Epithelial cell of proximal tubule (primary cell): Measurements from ENCODE around the gene EIF3D. TPM values are rescaled to one million over a fixed set of nuclear protein-coding genes. Genes with fewer than 3 reads are reported as not detected.

ENCODE experiments used
- DNase-seq: peaks from one replicate; pipeline ENCODE4 v3.0.0-alpha.2; 2011; ENCODE audit warnings: low read depth
- H3K4me3 ChIP-seq: 2 replicates; pipeline ENCODE4 v1.5.1; 2011; ENCODE audit warnings: low read depth, mild to moderate bottlenecking, low read length
- total RNA-seq: library from RNA; depleted of rRNA; stranded (reverse); fragments of >200 nt; gene quantifications from 2 replicates; pipeline ENCODE4 v1.2.3, GENCODE V29; 2015
- TF ChIP-seq, protein P1 (sequence below): conservative IDR thresholded peaks from 2 replicates; pipeline ENCODE4 v1.5.1; 2012; ENCODE audit warnings: low read depth, mild to moderate bottlenecking, low read length

The EIF3D gene, protein sequence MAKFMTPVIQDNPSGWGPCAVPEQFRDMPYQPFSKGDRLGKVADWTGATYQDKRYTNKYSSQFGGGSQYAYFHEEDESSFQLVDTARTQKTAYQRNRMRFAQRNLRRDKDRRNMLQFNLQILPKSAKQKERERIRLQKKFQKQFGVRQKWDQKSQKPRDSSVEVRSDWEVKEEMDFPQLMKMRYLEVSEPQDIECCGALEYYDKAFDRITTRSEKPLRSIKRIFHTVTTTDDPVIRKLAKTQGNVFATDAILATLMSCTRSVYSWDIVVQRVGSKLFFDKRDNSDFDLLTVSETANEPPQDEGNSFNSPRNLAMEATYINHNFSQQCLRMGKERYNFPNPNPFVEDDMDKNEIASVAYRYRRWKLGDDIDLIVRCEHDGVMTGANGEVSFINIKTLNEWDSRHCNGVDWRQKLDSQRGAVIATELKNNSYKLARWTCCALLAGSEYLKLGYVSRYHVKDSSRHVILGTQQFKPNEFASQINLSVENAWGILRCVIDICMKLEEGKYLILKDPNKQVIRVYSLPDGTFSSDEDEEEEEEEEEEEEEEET
- total RNA-seq = 297 and 435 TPM in 2 replicates

DNA sequence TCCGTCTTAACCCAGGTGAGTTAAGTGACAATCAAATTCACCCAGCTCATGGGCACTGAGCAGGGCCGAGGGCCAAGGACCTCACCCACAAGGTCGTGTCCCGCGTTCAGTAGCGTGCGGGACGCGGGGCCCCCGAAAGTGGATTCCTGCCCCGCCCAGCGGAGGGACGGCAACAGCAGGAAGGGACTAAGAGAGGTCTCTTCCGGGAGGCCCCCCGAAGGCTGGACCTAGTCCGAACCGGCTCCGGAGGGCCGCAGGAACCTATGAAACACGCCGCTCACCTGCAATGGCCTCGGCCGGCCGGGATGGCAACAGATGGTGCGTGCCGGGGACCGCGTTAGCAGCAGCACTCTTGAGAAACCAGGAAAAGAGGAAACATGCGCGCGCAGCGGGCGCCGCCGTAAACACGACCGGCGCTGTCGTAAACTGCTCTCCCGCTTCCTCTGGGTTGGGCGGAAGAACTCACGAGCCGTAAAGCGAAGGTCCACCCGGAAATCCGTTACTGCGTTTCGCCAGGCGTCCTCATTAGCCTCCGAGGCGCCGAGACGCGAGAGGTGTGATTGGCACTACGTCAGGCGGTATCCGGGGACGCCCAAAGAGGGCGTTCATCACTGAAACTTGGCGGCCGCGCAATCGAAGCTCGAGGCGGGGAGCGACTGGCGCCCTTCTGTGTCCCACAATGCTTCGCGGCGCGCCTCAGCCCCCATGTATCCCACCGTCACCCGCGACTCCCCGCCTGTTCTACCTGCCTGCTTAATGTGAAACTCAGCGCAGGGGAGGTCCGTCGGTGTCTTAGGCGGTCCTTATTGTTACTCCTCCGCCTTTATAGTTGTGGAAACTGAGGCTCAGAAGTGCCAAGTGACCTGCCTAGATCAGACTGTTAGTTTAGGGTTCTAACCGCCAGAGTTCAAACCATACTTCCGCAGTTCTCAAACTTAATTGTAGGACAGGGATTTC is at the start of gene EIF3D:
EIF3D (minus strand) TSS at position 372 of the 957 bp plus-strand sequence. CDS start 3,045 bp downstream, outside the sequence.
- H3K4me3 ChIP-seq = peak within 1 kb of the TSS; percentile 100
- DNase-seq = peak; percentile 93
- TF ChIP-seq, protein P1, sequence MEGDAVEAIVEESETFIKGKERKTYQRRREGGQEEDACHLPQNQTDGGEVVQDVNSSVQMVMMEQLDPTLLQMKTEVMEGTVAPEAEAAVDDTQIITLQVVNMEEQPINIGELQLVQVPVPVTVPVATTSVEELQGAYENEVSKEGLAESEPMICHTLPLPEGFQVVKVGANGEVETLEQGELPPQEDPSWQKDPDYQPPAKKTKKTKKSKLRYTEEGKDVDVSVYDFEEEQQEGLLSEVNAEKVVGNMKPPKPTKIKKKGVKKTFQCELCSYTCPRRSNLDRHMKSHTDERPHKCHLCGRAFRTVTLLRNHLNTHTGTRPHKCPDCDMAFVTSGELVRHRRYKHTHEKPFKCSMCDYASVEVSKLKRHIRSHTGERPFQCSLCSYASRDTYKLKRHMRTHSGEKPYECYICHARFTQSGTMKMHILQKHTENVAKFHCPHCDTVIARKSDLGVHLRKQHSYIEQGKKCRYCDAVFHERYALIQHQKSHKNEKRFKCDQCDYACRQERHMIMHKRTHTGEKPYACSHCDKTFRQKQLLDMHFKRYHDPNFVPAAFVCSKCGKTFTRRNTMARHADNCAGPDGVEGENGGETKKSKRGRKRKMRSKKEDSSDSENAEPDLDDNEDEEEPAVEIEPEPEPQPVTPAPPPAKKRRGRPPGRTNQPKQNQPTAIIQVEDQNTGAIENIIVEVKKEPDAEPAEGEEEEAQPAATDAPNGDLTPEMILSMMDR = peak; percentile 1

DNA sequence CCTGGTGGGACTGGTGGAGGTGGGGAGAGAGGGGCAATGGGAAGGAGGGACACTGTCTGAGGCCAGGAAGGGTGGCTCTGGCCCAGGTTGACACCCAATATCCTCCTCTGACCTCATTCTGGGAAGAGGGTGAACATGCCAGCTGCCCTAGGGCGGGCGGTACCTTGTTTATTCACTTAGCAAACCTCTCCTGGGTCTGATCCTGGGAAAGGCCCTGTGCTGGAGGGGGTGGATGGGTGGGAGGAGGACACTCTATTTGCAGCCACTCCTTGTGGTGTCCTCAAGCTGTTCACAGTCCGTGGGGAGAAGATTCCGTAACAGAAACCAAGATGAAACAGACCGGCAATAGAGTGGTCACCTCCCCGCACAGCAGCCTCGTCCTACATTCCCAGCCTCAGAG is 49.7 kb upstream of the EIF3D start:
- H3K4me3 ChIP-seq = no peak overlapping the region
- TF ChIP-seq, protein P1 = no peak
- no peak for DNase-seq

DNA sequence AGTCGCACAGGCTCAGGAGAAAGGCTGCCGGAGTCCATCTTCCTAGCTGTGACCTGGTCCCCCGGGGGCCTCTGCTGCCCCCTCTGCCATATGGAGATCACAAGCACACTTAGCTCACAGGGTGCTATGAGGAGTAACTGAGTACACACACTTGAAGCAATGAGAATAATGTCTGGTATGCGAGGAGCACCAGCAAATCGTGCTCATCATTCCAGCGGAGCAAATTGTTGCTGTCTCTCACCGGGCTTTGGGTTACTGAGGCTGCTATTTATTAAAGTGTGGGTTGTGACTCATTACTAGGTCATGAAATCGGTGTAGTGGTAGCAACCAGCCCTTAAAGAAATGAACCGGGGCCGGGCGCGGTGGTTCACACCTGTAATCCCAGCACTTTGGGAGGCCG is 48.1 kb upstream of the EIF3D start:
- H3K4me3 ChIP-seq = no peak overlapping the region
- peak; percentile 40 for DNase-seq
- TF ChIP-seq, protein P1 = no peak

DNA sequence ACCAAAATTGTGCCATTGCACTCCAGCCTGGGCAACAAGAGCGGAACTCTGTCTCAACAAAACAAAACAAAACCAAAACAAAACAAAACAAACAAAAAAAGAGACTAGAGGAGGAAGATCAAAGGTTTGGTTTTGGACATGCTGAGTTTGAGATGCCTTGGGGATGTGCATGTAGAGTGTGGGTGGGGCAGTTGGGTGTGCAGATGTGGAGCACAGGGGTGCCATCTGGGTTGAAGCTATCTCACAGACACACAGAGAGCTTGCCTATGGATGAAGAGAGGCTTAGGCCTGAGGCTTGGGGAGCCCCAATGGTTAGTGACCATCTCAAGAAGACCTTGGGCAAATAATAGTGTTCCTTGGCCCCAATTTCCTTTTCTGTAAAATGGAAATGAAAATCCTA is 45.8 kb upstream of the EIF3D start:
- TF ChIP-seq, protein P1 = no peak
- H3K4me3 ChIP-seq = no peak overlapping the region
- no peak for DNase-seq

DNA sequence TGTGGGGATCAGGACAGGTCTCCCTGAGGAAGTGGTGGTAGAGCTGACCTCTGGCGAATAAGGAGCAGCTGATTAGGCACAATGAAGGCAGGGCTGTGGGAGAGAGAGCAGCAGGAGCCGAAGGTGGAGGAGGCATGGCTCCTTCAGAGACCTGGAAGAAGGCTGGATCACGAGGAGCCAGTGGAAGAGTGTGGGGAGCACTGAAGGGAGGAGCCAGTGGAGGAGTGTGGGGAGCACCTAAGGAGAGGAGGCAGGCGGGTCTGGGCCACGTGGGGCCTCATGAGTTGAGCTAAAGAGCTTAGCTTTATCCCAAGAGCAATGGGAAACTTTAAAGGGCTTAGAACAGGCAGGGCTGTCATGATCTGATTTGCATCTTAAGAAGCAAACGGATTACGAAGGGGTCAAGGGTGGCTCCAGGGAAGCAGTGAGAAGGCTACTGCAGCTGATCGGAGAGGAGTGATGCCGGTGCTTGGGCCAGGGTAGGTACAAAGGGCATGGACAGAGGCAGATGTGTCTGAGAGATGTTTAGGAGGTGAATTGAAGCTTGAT is 44.9 kb upstream of the EIF3D start:
- DNase-seq = no peak
- TF ChIP-seq, protein P1 = no peak
- no peak overlapping the region for H3K4me3 ChIP-seq

DNA sequence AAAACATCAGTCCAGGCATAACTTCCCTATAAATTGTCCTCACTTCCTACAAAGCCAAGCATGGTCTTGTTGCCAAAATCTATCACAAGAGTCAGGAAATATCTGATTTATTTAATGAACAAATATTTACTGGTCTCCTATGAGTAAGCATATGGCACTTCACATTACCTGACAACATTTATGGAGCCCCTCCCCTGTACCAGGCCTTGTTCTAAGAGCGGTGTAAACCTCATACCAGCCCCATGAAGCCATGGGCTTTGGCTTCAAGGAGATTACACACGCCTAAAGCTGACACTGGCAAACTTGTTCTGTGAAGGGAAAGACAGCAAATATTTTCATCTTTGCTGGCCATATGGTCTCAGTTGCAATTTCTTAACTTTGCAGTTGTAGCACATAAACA is 43.0 kb upstream of the EIF3D start:
- TF ChIP-seq, protein P1 = no peak
- no peak overlapping the region for H3K4me3 ChIP-seq
- DNase-seq = no peak
